SK-N-SH treated with all-trans-retinoic acid at 6 μM for 48 hours (cell line): ENCODE results near the gene STXBP3.

Source experiments
- CSDC2 ChIP-seq: fragments of 250-450 bp; sonication (Bioruptor Pico); IDR thresholded peaks from 2 replicates; pipeline ENCODE4 v1.5.0; 2020; ENCODE audit warnings: mild to moderate bottlenecking, moderate library complexity
- ESRRG ChIP-seq: fragments of 250-450 bp; sonication (Bioruptor Pico); IDR thresholded peaks from 2 replicates; pipeline ENCODE4 v1.6.1; 2021; ENCODE audit warnings: mild to moderate bottlenecking
- ISL1 ChIP-seq: fragments of 250-450 bp; sonication (Bioruptor Pico); IDR thresholded peaks from 2 replicates; pipeline ENCODE4 v2.1.2; 2022; ENCODE audit warnings: mild to moderate bottlenecking, moderate library complexity
- PATZ1 ChIP-seq: fragments of 250-450 bp; sonication (Bioruptor Pico); IDR thresholded peaks from 2 replicates; pipeline ENCODE4 v1.8.0; 2020; ENCODE audit warnings: mild to moderate bottlenecking, moderate library complexity, borderline replicate concordance
- RARB ChIP-seq: fragments of 250-450 bp; sonication (Bioruptor Pico); IDR thresholded peaks from 2 replicates; pipeline ENCODE4 v1.8.0; 2021; ENCODE audit warnings: mild to moderate bottlenecking, moderate library complexity
- TCF4 ChIP-seq: fragments of 250-450 bp; sonication (Bioruptor Pico); IDR thresholded peaks from 2 replicates; pipeline ENCODE4 v1.8.0; 2021; ENCODE audit warnings: mild to moderate bottlenecking, moderate library complexity, borderline replicate concordance
- TOX ChIP-seq: fragments of 250-450 bp; sonication (Bioruptor Pico); IDR thresholded peaks from 2 replicates; pipeline ENCODE4 v1.8.0; 2021; ENCODE audit warnings: mild to moderate bottlenecking, moderate library complexity, borderline replicate concordance
- ZFP3 ChIP-seq: fragments of 250-450 bp; sonication (Bioruptor Pico); IDR thresholded peaks from 2 replicates; pipeline ENCODE4 v1.5.0; 2020; ENCODE audit warnings: mild to moderate bottlenecking, moderate library complexity
- ZFP30 ChIP-seq: fragments of 450-650 bp; formaldehyde crosslinking; IDR thresholded peaks from 2 replicates; pipeline ENCODE4 v1.5.0; 2022; ENCODE audit warnings: mild to moderate bottlenecking, moderate library complexity
- ZNF565 ChIP-seq: fragments of 450-650 bp; formaldehyde crosslinking; conservative IDR thresholded peaks from 2 replicates; pipeline ENCODE4 v1.5.0; 2020; ENCODE audit warnings: low read depth, mild to moderate bottlenecking, moderate library complexity
- TF ChIP-seq, protein P1 (sequence below): fragments of 250-450 bp; sonication (Bioruptor Pico); IDR thresholded peaks from 2 replicates; pipeline ENCODE4 v1.5.1; 2020; ENCODE audit warnings: low read depth, mild to moderate bottlenecking, moderate library complexity
- TF ChIP-seq, protein P2 (sequence below): fragments of 250-450 bp; sonication (Bioruptor Pico); IDR thresholded peaks from 2 replicates; pipeline ENCODE4 v1.5.0; 2020; ENCODE audit warnings: mild to moderate bottlenecking, moderate library complexity

- TF ChIP-seq, protein P1, sequence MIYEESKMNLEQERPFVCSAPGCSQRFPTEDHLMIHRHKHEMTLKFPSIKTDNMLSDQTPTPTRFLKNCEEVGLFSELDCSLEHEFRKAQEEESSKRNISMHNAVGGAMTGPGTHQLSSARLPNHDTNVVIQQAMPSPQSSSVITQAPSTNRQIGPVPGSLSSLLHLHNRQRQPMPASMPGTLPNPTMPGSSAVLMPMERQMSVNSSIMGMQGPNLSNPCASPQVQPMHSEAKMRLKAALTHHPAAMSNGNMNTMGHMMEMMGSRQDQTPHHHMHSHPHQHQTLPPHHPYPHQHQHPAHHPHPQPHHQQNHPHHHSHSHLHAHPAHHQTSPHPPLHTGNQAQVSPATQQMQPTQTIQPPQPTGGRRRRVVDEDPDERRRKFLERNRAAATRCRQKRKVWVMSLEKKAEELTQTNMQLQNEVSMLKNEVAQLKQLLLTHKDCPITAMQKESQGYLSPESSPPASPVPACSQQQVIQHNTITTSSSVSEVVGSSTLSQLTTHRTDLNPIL (CRISPR knock-in tag) = no peak
- no peak for TF ChIP-seq TOX
- no peak for TF ChIP-seq TCF4
- TF ChIP-seq ISL1 (CRISPR knock-in tag) = no peak
- no peak for TF ChIP-seq CSDC2 (CRISPR knock-in tag)
- no peak for TF ChIP-seq PATZ1
- TF ChIP-seq, protein P2, sequence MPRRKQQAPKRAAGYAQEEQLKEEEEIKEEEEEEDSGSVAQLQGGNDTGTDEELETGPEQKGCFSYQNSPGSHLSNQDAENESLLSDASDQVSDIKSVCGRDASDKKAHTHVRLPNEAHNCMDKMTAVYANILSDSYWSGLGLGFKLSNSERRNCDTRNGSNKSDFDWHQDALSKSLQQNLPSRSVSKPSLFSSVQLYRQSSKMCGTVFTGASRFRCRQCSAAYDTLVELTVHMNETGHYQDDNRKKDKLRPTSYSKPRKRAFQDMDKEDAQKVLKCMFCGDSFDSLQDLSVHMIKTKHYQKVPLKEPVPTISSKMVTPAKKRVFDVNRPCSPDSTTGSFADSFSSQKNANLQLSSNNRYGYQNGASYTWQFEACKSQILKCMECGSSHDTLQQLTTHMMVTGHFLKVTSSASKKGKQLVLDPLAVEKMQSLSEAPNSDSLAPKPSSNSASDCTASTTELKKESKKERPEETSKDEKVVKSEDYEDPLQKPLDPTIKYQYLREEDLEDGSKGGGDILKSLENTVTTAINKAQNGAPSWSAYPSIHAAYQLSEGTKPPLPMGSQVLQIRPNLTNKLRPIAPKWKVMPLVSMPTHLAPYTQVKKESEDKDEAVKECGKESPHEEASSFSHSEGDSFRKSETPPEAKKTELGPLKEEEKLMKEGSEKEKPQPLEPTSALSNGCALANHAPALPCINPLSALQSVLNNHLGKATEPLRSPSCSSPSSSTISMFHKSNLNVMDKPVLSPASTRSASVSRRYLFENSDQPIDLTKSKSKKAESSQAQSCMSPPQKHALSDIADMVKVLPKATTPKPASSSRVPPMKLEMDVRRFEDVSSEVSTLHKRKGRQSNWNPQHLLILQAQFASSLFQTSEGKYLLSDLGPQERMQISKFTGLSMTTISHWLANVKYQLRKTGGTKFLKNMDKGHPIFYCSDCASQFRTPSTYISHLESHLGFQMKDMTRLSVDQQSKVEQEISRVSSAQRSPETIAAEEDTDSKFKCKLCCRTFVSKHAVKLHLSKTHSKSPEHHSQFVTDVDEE (CRISPR knock-in tag) = no peak
- no peak for TF ChIP-seq RARB (CRISPR knock-in tag)
- no peak for TF ChIP-seq ZFP30 (CRISPR knock-in tag)
- TF ChIP-seq ESRRG (CRISPR knock-in tag) = no peak
- no peak for TF ChIP-seq ZNF565
- TF ChIP-seq ZFP3 (CRISPR knock-in tag) = no peak
These were observed 12.3 kb downstream of the STXBP3 start for GRCh38 chr1:108758796-108759195.
